GM12891 (cell line): ENCODE measurements around the gene PIK3C3.

Source experiments
- POLR2A ChIP-seq: IDR thresholded peaks from 2 replicates; pipeline ENCODE4 v1.6.1; 2011; ENCODE audit warnings: low read depth, low read length, control low read depth
- POLR2AphosphoS5 ChIP-seq: IDR thresholded peaks from 2 replicates; pipeline ENCODE4 v1.6.1; 2011; ENCODE audit warnings: low read depth, low read length, control low read depth
- POU2F2 ChIP-seq: IDR thresholded peaks from 2 replicates; pipeline ENCODE4 v1.6.1; 2011; ENCODE audit warnings: low read depth, mild to moderate bottlenecking, control low read depth, low read length, moderate library complexity
- TAF1 ChIP-seq: IDR thresholded peaks from 2 replicates; pipeline ENCODE4 v1.6.1; 2011; ENCODE audit warnings: low read depth, low read length, control low read depth

DNA sequence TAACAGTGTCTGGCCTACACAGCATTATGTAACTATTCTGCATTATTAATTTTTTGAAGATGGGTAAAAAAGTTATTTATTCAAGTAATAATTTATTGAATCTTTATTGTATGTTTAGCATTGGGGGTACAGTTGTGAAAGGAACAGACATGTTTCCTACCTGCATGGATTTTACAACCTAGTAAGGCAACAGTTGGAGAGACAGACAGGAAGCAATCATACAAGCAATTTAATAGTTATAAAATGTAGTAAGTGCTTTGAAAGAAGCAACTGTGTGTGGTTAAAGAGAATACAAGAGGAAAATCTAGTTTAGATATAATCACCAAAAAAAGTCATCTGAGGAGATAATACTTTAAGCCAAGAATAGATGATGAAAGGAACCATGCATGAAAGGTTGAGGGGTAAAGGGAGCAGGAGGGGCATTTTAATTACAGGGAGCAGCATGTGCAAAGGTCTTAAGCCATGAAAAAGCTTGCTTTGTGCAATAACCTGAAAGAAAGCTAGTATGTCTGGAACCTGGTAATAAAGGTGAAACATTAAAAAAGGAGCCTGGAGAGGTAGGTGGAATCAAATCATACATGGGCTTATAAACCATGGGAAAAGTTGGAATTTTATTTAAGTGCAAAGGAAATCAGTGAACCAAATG is 140.8 kb downstream of the PIK3C3 start:
- no peak for TF ChIP-seq POLR2A
- no peak for TF ChIP-seq POLR2AphosphoS5
- no peak for TF ChIP-seq TAF1
- no peak for TF ChIP-seq POU2F2
